Psoas muscle (tissue), 8 donors: ENCODE data around the gene RPAP3. TPM values are rescaled to one million over a fixed set of nuclear protein-coding genes. Genes with fewer than 3 reads are reported as not detected.

ENCODE experiments used
- ATAC-seq, 4 donors: fragments of 200-7000 bp; cut with Tn5 transposase; one replicate each; pipeline ENCODE4 v1.9.1; 2020; ENCODE audit warnings: moderate library complexity in 3 of 4, mild to moderate bottlenecking in 2 of 4
- DNase-seq, 2 donors: peaks; one replicate each; pipeline ENCODE4 v3.0.0-alpha.2; 2020
- H3K27ac ChIP-seq: fragments of 200-600 bp; one replicate; pipeline ENCODE4 v1.8.0; 2022
- H3K27me3 ChIP-seq, 3 donors: fragments of 200-600 bp in 1 of 3; one replicate each; pipeline versions ENCODE4 v1.6.1 to v1.8.0; 2013 to 2022; ENCODE audit warnings: low read length in 2 of 3, mild to moderate bottlenecking in 2 of 3, moderate library complexity in 1 of 3; ENCODE audit not compliant: insufficient read depth in 3 of 3
- H3K36me3 ChIP-seq, 2 donors: fragments of 200-600 bp in 1 of 2; one replicate each; pipeline versions ENCODE4 v1.6.1 to v1.8.0; 2013 to 2022; ENCODE audit warnings: low read depth in 1 of 2, mild to moderate bottlenecking in 1 of 2, moderate library complexity in 1 of 2; ENCODE audit not compliant: insufficient read depth in 1 of 2
- H3K4me1 ChIP-seq: fragments of 200-600 bp; one replicate; pipeline ENCODE4 v1.8.0; 2022
- H3K4me3 ChIP-seq: fragments of 200-600 bp; one replicate; pipeline ENCODE4 v1.8.0; 2022; ENCODE audit warnings: mild to moderate bottlenecking
- H3K9me3 ChIP-seq: fragments of 200-600 bp; one replicate; pipeline ENCODE4 v1.8.0; 2022
- WGBS, 3 donors: extraction: QIAGEN DNeasy Blood & Tissue Kit; methylation state at CpG; one replicate each; pipeline versions ENCODE4 v1.1.6 to v1.1.7; 2013; 5-methylcytosine and 5-hydroxymethylcytosine counted together
- intact Hi-C, 2 donors: fragments of 100-400 bp; cut with DNase I; formaldehyde crosslinking; loops; one replicate each; pipeline versions ENCODE4 v1.11.0 to v1.14.2; 2022
- polyA plus RNA-seq, 3 donors: library from polyadenylated mRNA; stranded (reverse); fragments of 200-250 nt; gene quantifications; one replicate each; pipeline ENCODE4 v1.2.3, GENCODE V29; 2013
- total RNA-seq, 4 donors: library from RNA; stranded (reverse); fragmentation: NEBNext Ultra II Directional in 2 of 4; extraction: Animal tissue kit (Norgen Biotek cat#: 25700) in 2 of 4; gene quantifications; one replicate each; pipeline versions ENCODE4 v1.2.1 to v1.2.4, GENCODE V29; 2021 to 2023
- TF ChIP-seq, protein P1 (sequence below): fragments of 200-600 bp; IDR thresholded peaks from one replicate; pipeline ENCODE4 v1.8.0; 2022; ENCODE audit warnings: antibody characterized with exemption
- donor health status: healthy with polysubstance abuse.
- donor health status: DM: no; HTN: no; CAD: no; lungs with moderate emphysema.
- donor health status: Bipolar disorder and iron deficiency.
- donor health status: healthy.
- donor health status: DM: yes; HTN: yes; CAD: no.
- donor health status: DM: no; HTN: no; CAD: no.
- donor health status: DM: no; HTN: no; CAD: no.
- donor health status: DM: yes; HTN: yes; CAD: no.

The RPAP3 gene
- total and polyA plus RNA-seq, 7 donors, result 18.8 to 43.2 (median 26.4) TPM

DNA sequence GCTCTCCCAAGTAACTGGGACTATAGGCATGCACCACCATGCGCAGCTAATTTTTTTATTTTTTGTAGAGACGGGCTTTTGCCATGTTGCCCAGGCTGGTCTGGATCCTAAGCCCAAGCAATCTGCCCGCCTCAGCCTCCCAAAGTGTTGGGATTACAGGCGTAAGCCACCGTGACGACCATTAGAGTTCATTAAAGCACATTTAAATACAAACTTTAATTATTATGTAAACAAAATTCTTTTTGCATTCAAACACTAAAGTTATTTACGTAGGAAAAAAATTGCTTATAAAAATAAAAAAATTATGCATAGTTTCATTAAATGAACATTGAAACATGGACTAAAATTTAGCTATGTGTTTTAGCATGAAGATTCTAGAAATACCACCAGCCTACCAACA, 7.2 kb downstream of the RPAP3 start:
- Histone ChIP-seq H3K9me3 (no peaks in the 10 kb centered on the region), H3K4me1 (no peaks in the 10 kb centered on the region), H3K36me3 (peaks cover 12 to 68% of the 10 kb centered on the region in 2 donors), H3K27ac (no peak overlapping the region), H3K27me3 (no peaks in the 10 kb centered on the region), H3K4me3 (no peak overlapping the region)
- TF ChIP-seq, protein P1, sequence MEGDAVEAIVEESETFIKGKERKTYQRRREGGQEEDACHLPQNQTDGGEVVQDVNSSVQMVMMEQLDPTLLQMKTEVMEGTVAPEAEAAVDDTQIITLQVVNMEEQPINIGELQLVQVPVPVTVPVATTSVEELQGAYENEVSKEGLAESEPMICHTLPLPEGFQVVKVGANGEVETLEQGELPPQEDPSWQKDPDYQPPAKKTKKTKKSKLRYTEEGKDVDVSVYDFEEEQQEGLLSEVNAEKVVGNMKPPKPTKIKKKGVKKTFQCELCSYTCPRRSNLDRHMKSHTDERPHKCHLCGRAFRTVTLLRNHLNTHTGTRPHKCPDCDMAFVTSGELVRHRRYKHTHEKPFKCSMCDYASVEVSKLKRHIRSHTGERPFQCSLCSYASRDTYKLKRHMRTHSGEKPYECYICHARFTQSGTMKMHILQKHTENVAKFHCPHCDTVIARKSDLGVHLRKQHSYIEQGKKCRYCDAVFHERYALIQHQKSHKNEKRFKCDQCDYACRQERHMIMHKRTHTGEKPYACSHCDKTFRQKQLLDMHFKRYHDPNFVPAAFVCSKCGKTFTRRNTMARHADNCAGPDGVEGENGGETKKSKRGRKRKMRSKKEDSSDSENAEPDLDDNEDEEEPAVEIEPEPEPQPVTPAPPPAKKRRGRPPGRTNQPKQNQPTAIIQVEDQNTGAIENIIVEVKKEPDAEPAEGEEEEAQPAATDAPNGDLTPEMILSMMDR, result no peak
- 91 to 92% (median 91%) methylated on average over 7 of the region's 7 CpGs for WGBS, 3 donors
- intact Hi-C loops, result no loop called here
- no peak for ATAC-seq
- no peak for DNase-seq

DNA sequence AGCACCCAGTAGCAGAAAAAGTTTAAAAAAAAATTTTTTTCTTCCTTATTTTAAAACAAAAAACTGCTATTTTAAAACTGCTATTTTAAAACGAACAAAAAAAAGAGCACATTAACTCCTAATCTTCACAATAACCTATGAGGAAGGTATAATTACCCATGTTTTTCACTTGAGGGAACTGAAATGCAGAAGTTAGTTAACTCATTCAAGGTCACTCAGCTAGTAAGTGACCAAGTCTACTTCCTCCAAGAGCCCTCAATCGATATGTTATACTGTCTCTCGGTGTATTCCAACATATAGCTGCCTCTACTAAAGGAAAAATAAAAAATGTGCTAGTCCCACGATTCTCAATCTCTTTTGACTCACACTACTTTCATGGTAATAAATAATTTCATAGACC, 7.8 kb downstream of the RPAP3 start:
- Histone ChIP-seq H3K4me3 (no peak overlapping the region), H3K27ac (no peak overlapping the region), H3K36me3 (peaks cover 12 to 71% of the 10 kb centered on the region in 2 donors), H3K4me1 (no peaks in the 10 kb centered on the region), H3K27me3 (no peaks in the 10 kb centered on the region), H3K9me3 (no peaks in the 10 kb centered on the region)
- 79 to 88% (median 85%) methylated on average over 4 of the region's 4 CpGs for WGBS, 3 donors
- no peak for ATAC-seq
- intact Hi-C loops, result no loop called here
- no peak for DNase-seq
- TF ChIP-seq, protein P1, result no peak

DNA sequence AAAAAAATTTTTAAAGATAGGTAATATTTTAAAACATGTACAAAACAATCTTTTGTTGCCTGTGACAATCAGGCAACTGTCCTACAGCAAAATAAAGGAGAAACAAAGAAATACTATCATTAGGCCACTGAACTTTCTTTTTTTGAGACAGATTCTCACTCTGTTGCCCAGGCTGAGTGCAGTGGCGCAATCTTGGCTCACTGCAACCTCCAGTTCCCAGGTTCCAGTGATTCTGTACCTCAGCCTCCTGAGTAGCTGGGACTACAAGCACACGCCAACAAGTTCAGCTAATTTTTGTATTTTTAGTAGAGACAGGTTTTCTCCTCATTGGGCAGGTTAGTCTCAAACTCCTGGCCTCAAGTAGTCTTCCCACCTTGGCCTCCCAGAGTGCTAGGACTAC, 16.6 kb downstream of the RPAP3 start:
- H3K27me3 ChIP-seq, result no peaks in the 10 kb centered on the region
- H3K4me1 ChIP-seq, result no peaks in the 10 kb centered on the region
- peaks cover 0 to 58% of the 10 kb centered on the region in 2 donors for H3K36me3 ChIP-seq
- H3K9me3 ChIP-seq, result no peaks in the 10 kb centered on the region
- H3K4me3 ChIP-seq, result no peak overlapping the region
- TF ChIP-seq, protein P1, result no peak
- ATAC-seq (no peak), DNase-seq (no peak)
- 92 to 98% (median 96%) methylated on average over 2 of the region's 2 CpGs for WGBS, 3 donors
- H3K27ac ChIP-seq, result no peak overlapping the region
- intact Hi-C loops, result loop anchor here in 1 of 2 donors (5.0 to 10.0 kb wide), 2 partner anchors 37 to 654 kb away; no protein-coding TSS in a partner anchor

DNA sequence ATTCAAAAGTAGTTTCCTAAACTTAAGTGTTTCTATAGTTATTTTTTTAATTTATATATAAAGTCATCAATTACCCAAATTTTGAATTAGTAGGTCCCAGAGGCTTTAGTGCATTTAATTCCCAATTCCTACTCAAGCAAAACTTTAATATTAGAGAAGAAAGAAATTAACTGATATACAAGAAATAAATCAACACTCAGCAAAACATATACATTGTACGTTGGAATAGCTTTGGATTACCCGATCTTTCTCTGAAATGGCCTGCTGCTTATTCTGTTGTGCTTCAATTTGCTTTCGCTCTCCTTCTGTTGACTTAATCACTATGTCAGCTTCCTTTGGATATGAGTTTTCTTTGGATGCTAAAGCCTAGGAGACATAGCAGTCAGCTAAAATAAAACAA, 18.2 kb downstream of the RPAP3 start:
- no peak overlapping the region for H3K27ac ChIP-seq
- DNase-seq (no peak), ATAC-seq (no peak)
- intact Hi-C loops, result loop anchor here in 1 of 2 donors (5.0 to 10.0 kb wide), 2 partner anchors 35 to 653 kb away; no protein-coding TSS in a partner anchor
- H3K4me3 ChIP-seq, result no peak overlapping the region
- TF ChIP-seq, protein P1, result no peak
- no peaks in the 10 kb centered on the region for H3K9me3 ChIP-seq
- H3K36me3 ChIP-seq, result peaks cover 0 to 56% of the 10 kb centered on the region in 2 donors
- 65 to 95% (median 91%) methylated on average over 3 of the region's 3 CpGs for WGBS, 3 donors
- no peaks in the 10 kb centered on the region for H3K27me3 ChIP-seq
- no peaks in the 10 kb centered on the region for H3K4me1 ChIP-seq
